Measurements from ENCODE around the gene HOMER2. TPM values are rescaled to one million over a fixed set of nuclear protein-coding genes. Genes with fewer than 3 reads are reported as not detected.
"Not testable (repeated sequence)": the region's sequence is repeated elsewhere in the genome, so short reads cannot be mapped to it uniquely, and the experiment has no call there.

The HOMER2 gene
- total RNA-seq, 1 donor from 2014 or later: 22.0 TPM

- H3K4me1 ChIP-seq: no peaks in the 10 kb centered on the region
- no peak overlapping the region for H3K4me3 ChIP-seq
- no peak for TF ChIP-seq CTCF (IDR thresholded peaks at IDR 0.05)
- H3K27me3 ChIP-seq: no peaks in the 10 kb centered on the region
- H3K9me3 ChIP-seq: no peaks in the 10 kb centered on the region
- intact Hi-C loops (cut with DNase I): no loop called here
- H3K36me3 ChIP-seq: no peaks in the 10 kb centered on the region
- no peak for DNase-seq (ENCODE audit: low spot score in 2 of 2)
- no peak overlapping the region for H3K27ac ChIP-seq
Measured at GRCh38 chr15:82898961-82899360, 53.6 kb downstream of the HOMER2 start.

- Histone ChIP-seq H3K27me3 (no peaks in the 10 kb centered on the region), H3K4me3 (no peak overlapping the region), H3K36me3 (no peaks in the 10 kb centered on the region), H3K4me1 (no peaks in the 10 kb centered on the region), H3K27ac (no peak overlapping the region), H3K9me3 (no peaks in the 10 kb centered on the region)
- intact Hi-C loops (cut with DNase I): no loop called here
- no peak for DNase-seq (ENCODE audit: low spot score in 2 of 2)
- no peak for TF ChIP-seq CTCF (IDR thresholded peaks at IDR 0.05)
Measured at GRCh38 chr15:82895983-82896382, 56.5 kb downstream of the HOMER2 start.

GRCh38 chr15:82894971-82895520, 57.5 kb downstream of the HOMER2 start:
- no peak for TF ChIP-seq CTCF (IDR thresholded peaks at IDR 0.05)
- H3K27ac ChIP-seq: no peak overlapping the region

GRCh38 chr15:82893473-82893872, 59.0 kb downstream of the HOMER2 start:
- H3K4me3 ChIP-seq; DNase-seq (ENCODE audit: low spot score in 2 of 2); intact Hi-C loops (cut with DNase I); H3K4me1 ChIP-seq; H3K9me3 ChIP-seq; H3K36me3 ChIP-seq; H3K27me3 ChIP-seq; H3K27ac ChIP-seq: not testable (repeated sequence)

More at GRCh38 chr15:82894971-82895520, 57.5 kb downstream of the HOMER2 start:
- no peak for DNase-seq (ENCODE audit: low spot score in 2 of 2)
- intact Hi-C loops (cut with DNase I): no loop called here
- Histone ChIP-seq H3K4me3 (no peak overlapping the region), H3K27me3 (no peaks in the 10 kb centered on the region), H3K36me3 (no peaks in the 10 kb centered on the region), H3K9me3 (no peaks in the 10 kb centered on the region), H3K4me1 (no peaks in the 10 kb centered on the region)

- H3K4me3 ChIP-seq: no peak overlapping the region
- no peaks in the 10 kb centered on the region for H3K27me3 ChIP-seq
- intact Hi-C loops (cut with DNase I): no loop called here
- no peak overlapping the region for H3K27ac ChIP-seq
- no peaks in the 10 kb centered on the region for H3K9me3 ChIP-seq
- DNase-seq (ENCODE audit: low spot score in 2 of 2): no peak
- TF ChIP-seq CTCF (IDR thresholded peaks at IDR 0.05): no peak
- no peaks in the 10 kb centered on the region for H3K4me1 ChIP-seq
- no peaks in the 10 kb centered on the region for H3K36me3 ChIP-seq
Measured at GRCh38 chr15:82892573-82892972, 59.9 kb downstream of the HOMER2 start.

- no peak for DNase-seq (ENCODE audit: low spot score in 2 of 2)
- Histone ChIP-seq H3K9me3 (no peaks in the 10 kb centered on the region), H3K27me3 (no peaks in the 10 kb centered on the region), H3K4me3 (no peak overlapping the region), H3K27ac (no peak overlapping the region), H3K36me3 (no peaks in the 10 kb centered on the region), H3K4me1 (no peaks in the 10 kb centered on the region)
- intact Hi-C loops (cut with DNase I): no loop called here
- no peak for TF ChIP-seq CTCF (IDR thresholded peaks at IDR 0.05)
Measured at GRCh38 chr15:82890995-82891390, 61.5 kb downstream of the HOMER2 start.
